ENCODE measurements around the gene SGCD.
A peak's percentile ranks its signal among the peaks of the same experiment; 100 is the strongest.

Gene SGCD

DNA sequence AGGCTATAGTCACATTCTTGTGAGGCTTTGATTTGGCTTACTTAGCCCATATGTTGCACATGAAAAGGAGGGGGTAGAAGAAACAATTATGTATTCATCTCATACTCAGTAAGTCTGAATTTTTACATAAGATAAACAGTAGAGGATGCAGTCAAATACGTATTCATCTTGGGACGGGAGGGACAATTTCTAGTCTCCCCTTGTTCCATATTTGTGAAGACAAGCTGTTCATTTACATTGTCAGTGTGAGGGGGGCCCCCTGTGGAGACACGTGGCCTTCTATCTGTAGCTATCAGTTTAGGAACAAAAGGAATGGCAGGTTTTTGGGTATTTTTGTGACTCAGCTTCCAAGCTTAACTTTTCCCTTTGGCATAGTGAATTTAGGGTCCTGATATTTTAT, 474.0 kb downstream of the SGCD start:
- no peak for DNase-seq (ENCODE audit: low read depth)
- TF ChIP-seq, protein P1, sequence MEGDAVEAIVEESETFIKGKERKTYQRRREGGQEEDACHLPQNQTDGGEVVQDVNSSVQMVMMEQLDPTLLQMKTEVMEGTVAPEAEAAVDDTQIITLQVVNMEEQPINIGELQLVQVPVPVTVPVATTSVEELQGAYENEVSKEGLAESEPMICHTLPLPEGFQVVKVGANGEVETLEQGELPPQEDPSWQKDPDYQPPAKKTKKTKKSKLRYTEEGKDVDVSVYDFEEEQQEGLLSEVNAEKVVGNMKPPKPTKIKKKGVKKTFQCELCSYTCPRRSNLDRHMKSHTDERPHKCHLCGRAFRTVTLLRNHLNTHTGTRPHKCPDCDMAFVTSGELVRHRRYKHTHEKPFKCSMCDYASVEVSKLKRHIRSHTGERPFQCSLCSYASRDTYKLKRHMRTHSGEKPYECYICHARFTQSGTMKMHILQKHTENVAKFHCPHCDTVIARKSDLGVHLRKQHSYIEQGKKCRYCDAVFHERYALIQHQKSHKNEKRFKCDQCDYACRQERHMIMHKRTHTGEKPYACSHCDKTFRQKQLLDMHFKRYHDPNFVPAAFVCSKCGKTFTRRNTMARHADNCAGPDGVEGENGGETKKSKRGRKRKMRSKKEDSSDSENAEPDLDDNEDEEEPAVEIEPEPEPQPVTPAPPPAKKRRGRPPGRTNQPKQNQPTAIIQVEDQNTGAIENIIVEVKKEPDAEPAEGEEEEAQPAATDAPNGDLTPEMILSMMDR (conservative IDR thresholded peaks at IDR 0.05; ENCODE audit: control insufficient read depth, insufficient read depth, low read depth, low read length), result no peak
- H3K4me3 ChIP-seq (ENCODE audit: control insufficient read depth, low read depth, low read length), result no peak overlapping the region

DNA sequence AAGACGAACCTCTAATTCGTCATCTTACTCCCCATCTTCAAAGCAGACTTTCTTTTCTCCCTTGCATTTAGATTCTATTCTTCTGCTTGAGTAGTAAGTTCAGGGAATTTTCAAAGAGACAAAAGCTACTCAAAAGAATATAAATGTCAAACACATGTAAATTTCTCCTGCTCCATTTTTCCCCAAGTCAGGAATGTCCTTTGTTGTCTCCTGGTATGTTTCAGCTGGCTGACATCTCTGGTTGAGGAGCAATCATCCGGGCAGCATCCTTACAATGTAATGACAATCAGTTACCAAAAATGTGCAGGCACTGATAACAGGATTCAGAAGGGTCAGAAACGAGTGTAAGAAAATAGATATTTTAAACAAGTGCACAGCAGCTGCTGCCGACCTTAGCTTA, 475.5 kb downstream of the SGCD start:
- TF ChIP-seq, protein P1 (conservative IDR thresholded peaks at IDR 0.05; ENCODE audit: control insufficient read depth, insufficient read depth, low read depth, low read length), result no peak

DNA sequence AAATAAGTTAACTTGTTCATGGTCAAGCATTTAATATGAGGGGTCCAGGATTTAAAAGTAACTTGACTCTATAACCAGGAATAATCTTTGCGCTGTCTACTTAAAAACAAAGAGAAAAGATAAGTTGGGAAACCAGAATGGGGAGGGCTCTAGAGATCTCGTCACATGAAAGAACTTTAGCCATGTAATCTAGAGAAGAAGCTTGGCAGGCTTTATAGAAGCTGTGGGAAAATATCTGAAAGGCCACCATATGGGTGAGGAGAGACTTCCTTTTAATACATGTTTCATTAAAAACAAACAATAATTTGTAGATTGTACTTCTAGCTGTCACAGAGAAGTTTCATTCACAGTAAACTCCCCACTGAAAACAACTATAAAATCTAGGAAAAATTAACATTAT, 476.4 kb downstream of the SGCD start:
- no peak for DNase-seq (ENCODE audit: low read depth)
- TF ChIP-seq, protein P1 (conservative IDR thresholded peaks at IDR 0.05; ENCODE audit: control insufficient read depth, insufficient read depth, low read depth, low read length), result no peak
- H3K4me3 ChIP-seq (ENCODE audit: control insufficient read depth, low read depth, low read length), result no peak overlapping the region

More for the DNA sequence above, 475.5 kb downstream of the SGCD start:
- H3K4me3 ChIP-seq (ENCODE audit: control insufficient read depth, low read depth, low read length), result no peak overlapping the region
- no peak for DNase-seq (ENCODE audit: low read depth)

DNA sequence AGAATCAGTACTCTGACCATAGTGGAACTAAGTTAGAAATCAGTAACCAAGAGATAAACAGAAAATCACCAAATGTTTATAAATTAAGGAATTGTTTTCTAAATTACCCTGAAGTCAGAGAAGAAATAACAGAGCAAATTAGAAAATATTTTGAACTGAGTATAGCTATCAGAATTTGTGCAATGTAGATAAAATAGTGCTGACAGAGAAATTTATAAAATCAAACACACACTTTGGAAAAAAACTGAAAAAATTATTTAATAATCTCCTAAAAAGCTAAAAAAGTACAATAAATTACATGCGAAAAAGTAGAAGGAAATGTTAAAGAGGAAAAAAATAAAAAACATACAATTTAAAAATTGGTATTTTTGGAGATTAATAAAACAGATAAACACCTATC, 486.0 kb downstream of the SGCD start:
- no peak for DNase-seq (ENCODE audit: low read depth)
- TF ChIP-seq, protein P1 (conservative IDR thresholded peaks at IDR 0.05; ENCODE audit: control insufficient read depth, insufficient read depth, low read depth, low read length), result no peak
- no peak overlapping the region for H3K4me3 ChIP-seq (ENCODE audit: control insufficient read depth, low read depth, low read length)

DNA sequence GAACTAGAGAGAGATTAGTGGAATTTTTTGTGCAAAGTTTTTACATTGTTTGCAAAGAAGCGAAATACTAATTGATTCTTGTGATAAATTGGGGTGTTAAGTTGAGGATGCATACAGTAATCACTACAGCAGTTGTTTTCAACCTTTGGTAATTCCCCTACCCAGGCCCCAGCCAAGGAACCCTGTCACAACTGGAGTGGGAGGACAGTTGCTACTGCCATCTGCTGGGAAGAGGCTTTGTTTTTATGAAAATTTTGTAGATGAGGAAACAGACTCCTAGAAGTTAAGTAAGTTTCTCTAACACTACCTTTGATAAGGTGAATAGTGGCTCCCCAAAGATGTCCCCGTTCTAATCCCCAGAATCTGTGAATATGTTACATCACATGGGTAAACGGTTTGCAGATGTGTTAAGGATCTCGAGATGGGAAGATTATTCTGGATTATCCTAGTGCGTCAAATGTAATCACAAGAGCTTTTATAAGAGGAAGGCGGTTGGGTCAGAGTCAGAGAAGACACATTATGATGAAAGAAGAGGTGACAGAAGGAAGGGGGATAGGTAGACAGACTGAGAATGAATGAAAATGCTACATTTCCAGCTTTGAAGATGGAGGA, 489.1 kb downstream of the SGCD start:
- peak; percentile 36 for DNase-seq (ENCODE audit: low read depth)
- H3K4me3 ChIP-seq (ENCODE audit: control insufficient read depth, low read depth, low read length), result no peak overlapping the region
- TF ChIP-seq, protein P1 (conservative IDR thresholded peaks at IDR 0.05; ENCODE audit: control insufficient read depth, insufficient read depth, low read depth, low read length), result peak; percentile 60

Measured in fibroblast of mammary gland (primary cell).